ENCODE measurements around the gene RBMS3.

DNA sequence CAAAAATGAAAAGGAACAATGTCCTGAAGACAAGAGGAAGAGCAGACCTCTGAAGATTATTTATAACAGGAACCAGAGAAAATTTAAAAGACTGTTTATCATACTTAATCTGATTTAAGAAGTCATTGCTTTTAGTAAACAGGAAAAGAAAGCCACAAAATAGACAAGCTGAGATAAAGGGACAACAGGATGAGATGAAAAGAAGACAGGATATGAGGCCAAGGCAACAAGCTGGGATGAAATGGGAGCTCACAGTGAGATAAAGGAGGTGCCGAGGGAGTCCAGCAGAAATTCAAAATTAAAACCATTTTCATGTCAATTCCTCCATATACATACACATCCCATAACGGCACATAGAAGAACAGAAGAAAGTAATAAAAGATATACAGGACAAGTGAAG lies 277.0 kb downstream of the RBMS3 start:
- TF ChIP-seq EZH2 (IDR thresholded peaks at IDR 0.05; ENCODE audit: insufficient read depth, low read length), result no peak
- TF ChIP-seq, protein P1, sequence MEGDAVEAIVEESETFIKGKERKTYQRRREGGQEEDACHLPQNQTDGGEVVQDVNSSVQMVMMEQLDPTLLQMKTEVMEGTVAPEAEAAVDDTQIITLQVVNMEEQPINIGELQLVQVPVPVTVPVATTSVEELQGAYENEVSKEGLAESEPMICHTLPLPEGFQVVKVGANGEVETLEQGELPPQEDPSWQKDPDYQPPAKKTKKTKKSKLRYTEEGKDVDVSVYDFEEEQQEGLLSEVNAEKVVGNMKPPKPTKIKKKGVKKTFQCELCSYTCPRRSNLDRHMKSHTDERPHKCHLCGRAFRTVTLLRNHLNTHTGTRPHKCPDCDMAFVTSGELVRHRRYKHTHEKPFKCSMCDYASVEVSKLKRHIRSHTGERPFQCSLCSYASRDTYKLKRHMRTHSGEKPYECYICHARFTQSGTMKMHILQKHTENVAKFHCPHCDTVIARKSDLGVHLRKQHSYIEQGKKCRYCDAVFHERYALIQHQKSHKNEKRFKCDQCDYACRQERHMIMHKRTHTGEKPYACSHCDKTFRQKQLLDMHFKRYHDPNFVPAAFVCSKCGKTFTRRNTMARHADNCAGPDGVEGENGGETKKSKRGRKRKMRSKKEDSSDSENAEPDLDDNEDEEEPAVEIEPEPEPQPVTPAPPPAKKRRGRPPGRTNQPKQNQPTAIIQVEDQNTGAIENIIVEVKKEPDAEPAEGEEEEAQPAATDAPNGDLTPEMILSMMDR (IDR thresholded peaks at IDR 0.05; ENCODE audit: insufficient read depth, low read depth, low read length), result no peak
